GM21619 (cell line): ENCODE measurements around the gene LMNB1.
"Not testable (repeated sequence)": the region's sequence is repeated elsewhere in the genome, so short reads cannot be mapped to it uniquely, and the experiment has no call there.

Experiments
- ATAC-seq: cut with Tn5 transposase; IDR thresholded peaks from one replicate; pipeline ENCODE4 v1.9.1; 2021; ENCODE audit not compliant: unreplicated experiment

Gene LMNB1

GRCh38 chr5:126776499-126777256 is at the start of gene LMNB1:
Gene LMNB1 (plus strand): TSS chr5:126777136. CDS start chr5:126777509, 373 bp downstream.
- ATAC-seq: peak; percentile 54

- no peak for ATAC-seq
Observed at GRCh38 chr5:126732716-126733115, 44.2 kb upstream of the LMNB1 start.

GRCh38 chr5:126734573-126734972 is 42.4 kb upstream of the LMNB1 start:
- not testable (repeated sequence) for ATAC-seq

- ATAC-seq: no peak
Observed at GRCh38 chr5:126736141-126736540, 40.8 kb upstream of the LMNB1 start.

GRCh38 chr5:126741361-126741760 is 35.6 kb upstream of the LMNB1 start:
- no peak for ATAC-seq

- no peak for ATAC-seq
Observed at GRCh38 chr5:126742425-126742824, 34.5 kb upstream of the LMNB1 start.

GRCh38 chr5:126744836-126745235 is 32.1 kb upstream of the LMNB1 start:
- no peak for ATAC-seq

GRCh38 chr5:126745259-126745992 is 31.5 kb upstream of the LMNB1 start:
- ATAC-seq: no peak

- no peak for ATAC-seq
Observed at GRCh38 chr5:126746290-126746689, 30.6 kb upstream of the LMNB1 start.

- no peak for ATAC-seq
Observed at GRCh38 chr5:126752081-126752785, 24.7 kb upstream of the LMNB1 start.

- no peak for ATAC-seq
Observed at GRCh38 chr5:126753227-126753626, 23.7 kb upstream of the LMNB1 start.

- ATAC-seq: no peak
Observed at GRCh38 chr5:126754609-126755008, 22.3 kb upstream of the LMNB1 start.

- no peak for ATAC-seq
Observed at GRCh38 chr5:126755593-126755992, 21.3 kb upstream of the LMNB1 start.

- ATAC-seq: no peak
Observed at GRCh38 chr5:126757713-126758357, 19.1 kb upstream of the LMNB1 start.

GRCh38 chr5:126763371-126763770 is 13.6 kb upstream of the LMNB1 start:
- ATAC-seq: no peak

GRCh38 chr5:126769703-126770102 is 7.2 kb upstream of the LMNB1 start:
- ATAC-seq: no peak

- not testable (repeated sequence) for ATAC-seq
Observed at GRCh38 chr5:126773536-126773935, 3.4 kb upstream of the LMNB1 start.

- not testable (repeated sequence) for ATAC-seq
Observed at GRCh38 chr5:126774595-126774994, 2.3 kb upstream of the LMNB1 start.

GRCh38 chr5:126777257-126777974 is 480 bp downstream of the LMNB1 start:
- ATAC-seq: peak; percentile 8

GRCh38 chr5:126777975-126778674 is 1.2 kb downstream of the LMNB1 start:
- ATAC-seq: peak; percentile 55
